ENCODE results near the gene CRYBA2.

DNA sequence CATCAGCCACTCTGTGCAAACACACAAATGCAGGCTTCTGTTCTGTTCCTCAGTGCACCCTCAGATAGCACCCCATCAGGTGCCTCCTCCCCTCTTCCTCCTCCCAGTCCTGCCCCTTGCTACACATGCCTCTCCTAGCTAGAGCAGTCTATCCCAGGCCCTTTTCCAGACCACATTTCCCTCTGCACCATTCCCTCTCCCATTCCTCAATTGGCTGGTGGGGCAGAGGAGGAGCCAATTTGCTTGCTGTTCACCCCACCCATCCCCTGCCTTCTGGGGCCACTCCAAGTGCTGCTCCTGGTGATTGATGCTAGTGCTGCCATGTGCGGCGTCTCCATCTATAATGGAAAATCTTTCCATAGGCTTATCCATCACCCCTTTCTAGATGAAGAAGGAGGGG is 42.7 kb upstream of the CRYBA2 start:
- TF ChIP-seq POLR2AphosphoS5 (IDR thresholded peaks at IDR 0.05; ENCODE audit: low read depth, low read length) = no peak
- TF ChIP-seq FOXP2 (optimal IDR thresholded peaks at IDR 0.05; ENCODE audit: borderline replicate concordance, extremely low read depth, extremely low read length, insufficient read depth) = no peak
- TF ChIP-seq TAF1 (IDR thresholded peaks at IDR 0.05; ENCODE audit: borderline replicate concordance, insufficient read depth, low read length) = no peak
- TF ChIP-seq SIN3A (IDR thresholded peaks at IDR 0.05; ENCODE audit: borderline replicate concordance, insufficient read depth, low read length) = no peak
- TF ChIP-seq, protein P1, sequence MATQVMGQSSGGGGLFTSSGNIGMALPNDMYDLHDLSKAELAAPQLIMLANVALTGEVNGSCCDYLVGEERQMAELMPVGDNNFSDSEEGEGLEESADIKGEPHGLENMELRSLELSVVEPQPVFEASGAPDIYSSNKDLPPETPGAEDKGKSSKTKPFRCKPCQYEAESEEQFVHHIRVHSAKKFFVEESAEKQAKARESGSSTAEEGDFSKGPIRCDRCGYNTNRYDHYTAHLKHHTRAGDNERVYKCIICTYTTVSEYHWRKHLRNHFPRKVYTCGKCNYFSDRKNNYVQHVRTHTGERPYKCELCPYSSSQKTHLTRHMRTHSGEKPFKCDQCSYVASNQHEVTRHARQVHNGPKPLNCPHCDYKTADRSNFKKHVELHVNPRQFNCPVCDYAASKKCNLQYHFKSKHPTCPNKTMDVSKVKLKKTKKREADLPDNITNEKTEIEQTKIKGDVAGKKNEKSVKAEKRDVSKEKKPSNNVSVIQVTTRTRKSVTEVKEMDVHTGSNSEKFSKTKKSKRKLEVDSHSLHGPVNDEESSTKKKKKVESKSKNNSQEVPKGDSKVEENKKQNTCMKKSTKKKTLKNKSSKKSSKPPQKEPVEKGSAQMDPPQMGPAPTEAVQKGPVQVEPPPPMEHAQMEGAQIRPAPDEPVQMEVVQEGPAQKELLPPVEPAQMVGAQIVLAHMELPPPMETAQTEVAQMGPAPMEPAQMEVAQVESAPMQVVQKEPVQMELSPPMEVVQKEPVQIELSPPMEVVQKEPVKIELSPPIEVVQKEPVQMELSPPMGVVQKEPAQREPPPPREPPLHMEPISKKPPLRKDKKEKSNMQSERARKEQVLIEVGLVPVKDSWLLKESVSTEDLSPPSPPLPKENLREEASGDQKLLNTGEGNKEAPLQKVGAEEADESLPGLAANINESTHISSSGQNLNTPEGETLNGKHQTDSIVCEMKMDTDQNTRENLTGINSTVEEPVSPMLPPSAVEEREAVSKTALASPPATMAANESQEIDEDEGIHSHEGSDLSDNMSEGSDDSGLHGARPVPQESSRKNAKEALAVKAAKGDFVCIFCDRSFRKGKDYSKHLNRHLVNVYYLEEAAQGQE (IDR thresholded peaks at IDR 0.05; ENCODE audit: insufficient read depth in 1 of 2, low read depth in 2 of 2, low read length in 2 of 2) = no peak

Data from PFSK-1 (cell line).